ENCODE results near the gene MAMDC2.
"Not testable (repeated sequence)": the region's sequence is repeated elsewhere in the genome, so short reads cannot be mapped to it uniquely, and the experiment has no call there.

Gene MAMDC2

GRCh38 chr9:70229026-70229425 lies 185.4 kb downstream of the MAMDC2 start:
- H3K9ac ChIP-seq (ENCODE audit: insufficient read length): no peak overlapping the region
- no peaks in the 10 kb centered on the region for H3K36me3 ChIP-seq (ENCODE audit: insufficient read depth, low read length)
- no peaks in the 10 kb centered on the region for H3K9me3 ChIP-seq (ENCODE audit: low read depth, low read length)
- H3K27ac ChIP-seq: no peak overlapping the region
- TF ChIP-seq POLR2AphosphoS5 (IDR thresholded peaks at IDR 0.05; ENCODE audit: borderline replicate concordance, low read depth, low read length) (no peak), EZH2 (IDR thresholded peaks at IDR 0.05) (no peak), FOXP2 (optimal IDR thresholded peaks at IDR 0.05; ENCODE audit: control extremely low read depth, extremely low read length, insufficient read depth) (no peak)
- DNase-seq (ENCODE audit: low read depth, low spot score): no peak
- H3K4me3 ChIP-seq: no peak overlapping the region

- Histone ChIP-seq H3K4me3 (no peak overlapping the region), H3K9ac (ENCODE audit: insufficient read length) (no peak overlapping the region), H3K36me3 (ENCODE audit: insufficient read depth, low read length) (no peaks in the 10 kb centered on the region), H3K9me3 (ENCODE audit: low read depth, low read length) (no peaks in the 10 kb centered on the region), H3K27ac (no peak overlapping the region)
- TF ChIP-seq FOXP2 (optimal IDR thresholded peaks at IDR 0.05; ENCODE audit: control extremely low read depth, extremely low read length, insufficient read depth) (no peak), EZH2 (IDR thresholded peaks at IDR 0.05) (no peak), POLR2AphosphoS5 (IDR thresholded peaks at IDR 0.05; ENCODE audit: borderline replicate concordance, low read depth, low read length) (no peak)
- no peak for DNase-seq (ENCODE audit: low read depth, low spot score)
Observed at GRCh38 chr9:70229579-70229978, 185.9 kb downstream of the MAMDC2 start.

- Histone ChIP-seq H3K9me3 (ENCODE audit: low read depth, low read length) (no peaks in the 10 kb centered on the region), H3K9ac (ENCODE audit: insufficient read length) (no peak overlapping the region), H3K36me3 (ENCODE audit: insufficient read depth, low read length) (no peaks in the 10 kb centered on the region), H3K27ac (no peak overlapping the region), H3K4me3 (no peak overlapping the region)
- DNase-seq (ENCODE audit: low read depth, low spot score): no peak
- TF ChIP-seq POLR2AphosphoS5 (IDR thresholded peaks at IDR 0.05; ENCODE audit: borderline replicate concordance, low read depth, low read length) (no peak), FOXP2 (optimal IDR thresholded peaks at IDR 0.05; ENCODE audit: control extremely low read depth, extremely low read length, insufficient read depth) (no peak)
Observed at GRCh38 chr9:70232476-70232875, 188.8 kb downstream of the MAMDC2 start.

GRCh38 chr9:70234208-70234607 lies 190.6 kb downstream of the MAMDC2 start:
- not testable (repeated sequence) for H3K9ac ChIP-seq (ENCODE audit: insufficient read length); H3K4me3 ChIP-seq

GRCh38 chr9:70245952-70246351 lies 202.3 kb downstream of the MAMDC2 start:
- H3K9me3 ChIP-seq (ENCODE audit: low read depth, low read length); H3K4me3 ChIP-seq; H3K9ac ChIP-seq (ENCODE audit: insufficient read length): not testable (repeated sequence)

More at GRCh38 chr9:70234208-70234607, 190.6 kb downstream of the MAMDC2 start:
- H3K27ac ChIP-seq; DNase-seq (ENCODE audit: low read depth, low spot score); H3K9me3 ChIP-seq (ENCODE audit: low read depth, low read length); H3K36me3 ChIP-seq (ENCODE audit: insufficient read depth, low read length): not testable (repeated sequence)

GRCh38 chr9:70250221-70250620 lies 206.6 kb downstream of the MAMDC2 start:
- no peak overlapping the region for H3K27ac ChIP-seq
- no peak overlapping the region for H3K4me3 ChIP-seq
- no peak for DNase-seq (ENCODE audit: low read depth, low spot score)
- no peak for TF ChIP-seq POLR2AphosphoS5 (IDR thresholded peaks at IDR 0.05; ENCODE audit: borderline replicate concordance, low read depth, low read length)
- H3K36me3 ChIP-seq (ENCODE audit: insufficient read depth, low read length): no peaks in the 10 kb centered on the region
- no peak overlapping the region for H3K9ac ChIP-seq (ENCODE audit: insufficient read length)
- no peaks in the 10 kb centered on the region for H3K9me3 ChIP-seq (ENCODE audit: low read depth, low read length)

More at GRCh38 chr9:70245952-70246351, 202.3 kb downstream of the MAMDC2 start:
- DNase-seq (ENCODE audit: low read depth, low spot score); H3K36me3 ChIP-seq (ENCODE audit: insufficient read depth, low read length); H3K27ac ChIP-seq: not testable (repeated sequence)

- DNase-seq (ENCODE audit: low read depth, low spot score): no peak
- H3K4me3 ChIP-seq: no peak overlapping the region
- no peak for TF ChIP-seq EZH2 (IDR thresholded peaks at IDR 0.05)
- no peak for TF ChIP-seq POLR2AphosphoS5 (IDR thresholded peaks at IDR 0.05; ENCODE audit: borderline replicate concordance, low read depth, low read length)
- no peak for TF ChIP-seq FOXP2 (optimal IDR thresholded peaks at IDR 0.05; ENCODE audit: control extremely low read depth, extremely low read length, insufficient read depth)
- H3K9ac ChIP-seq (ENCODE audit: insufficient read length): no peak overlapping the region
- H3K9me3 ChIP-seq (ENCODE audit: low read depth, low read length): no peaks in the 10 kb centered on the region
- H3K27ac ChIP-seq: no peak overlapping the region
- 0 out of 2 replicates have a peak, but pooled peaks cover 5% of the 10 kb centered on the region for H3K36me3 ChIP-seq (ENCODE audit: insufficient read depth, low read length)
Observed at GRCh38 chr9:70255486-70255885, 211.8 kb downstream of the MAMDC2 start.

GRCh38 chr9:70256123-70256551 lies 212.5 kb downstream of the MAMDC2 start:
- no peak overlapping the region for H3K9ac ChIP-seq (ENCODE audit: insufficient read length)
- no peaks in the 10 kb centered on the region for H3K9me3 ChIP-seq (ENCODE audit: low read depth, low read length)
- peaks cover 11% of the 10 kb centered on the region for H3K36me3 ChIP-seq (ENCODE audit: insufficient read depth, low read length)
- TF ChIP-seq EZH2 (IDR thresholded peaks at IDR 0.05) (no peak), POLR2AphosphoS5 (IDR thresholded peaks at IDR 0.05; ENCODE audit: borderline replicate concordance, low read depth, low read length) (no peak), FOXP2 (optimal IDR thresholded peaks at IDR 0.05; ENCODE audit: control extremely low read depth, extremely low read length, insufficient read depth) (no peak)
- DNase-seq (ENCODE audit: low read depth, low spot score): no peak
- H3K4me3 ChIP-seq: no peak overlapping the region
- no peak overlapping the region for H3K27ac ChIP-seq

GRCh38 chr9:70257502-70257901 lies 213.9 kb downstream of the MAMDC2 start:
- Histone ChIP-seq H3K9me3 (ENCODE audit: low read depth, low read length) (no peaks in the 10 kb centered on the region), H3K4me3 (peak overlapping the region; percentile 98), H3K36me3 (ENCODE audit: insufficient read depth, low read length) (peaks cover 24% of the 10 kb centered on the region), H3K27ac (no peak overlapping the region; the same call in 1 of the 2 replicates), H3K9ac (ENCODE audit: insufficient read length) (peak overlapping the region; percentile 98)
- no peak for DNase-seq (ENCODE audit: low read depth, low spot score)
- TF ChIP-seq EZH2 (IDR thresholded peaks at IDR 0.05): no peak

Measured in SK-N-MC (cell line).